Activated CD8-positive, alpha-beta T cell treated with anti-CD3 and anti-CD28 coated beads for 36 hours (primary cell): ENCODE results near the gene TAS1R2. TPM values are rescaled to one million over a fixed set of nuclear protein-coding genes. Genes with fewer than 3 reads are reported as not detected.

Experiments used
- ATAC-seq: fragments of 200-7000 bp; cut with Tn5 transposase; one replicate; pipeline ENCODE4 v1.10.0; 2021; ENCODE audit warnings: mild to moderate bottlenecking, moderate library complexity
- CTCF ChIA-PET: fragments of 350-600 bp; sonication (Branson Sonifier 250); formaldehyde crosslinking; loops from one replicate; lab custom pipeline; 2021; ENCODE audit warnings: antibody characterized with exemption; lab: Charles Lee
- POLR2A ChIA-PET: fragments of 350-600 bp; sonication (Branson Sonifier 250); formaldehyde crosslinking; loops from one replicate; lab custom pipeline; 2021; ENCODE audit warnings: antibody characterized with exemption; lab: Charles Lee
- DNase-seq: peaks from one replicate; pipeline ENCODE4 v3.0.0-alpha.2; 2020
- H3K27ac Mint-ChIP-seq: one replicate; pipeline ENCODE4 v1.8.0; 2021; ENCODE audit warnings: mild to moderate bottlenecking, mixed read lengths
- H3K27me3 Mint-ChIP-seq: one replicate; pipeline ENCODE4 v1.8.0; 2021; ENCODE audit warnings: mixed read lengths
- H3K36me3 Mint-ChIP-seq: one replicate; pipeline ENCODE4 v1.8.0; 2021; ENCODE audit warnings: low read depth, mixed read lengths
- H3K4me1 Mint-ChIP-seq: one replicate; pipeline ENCODE4 v1.8.0; 2021; ENCODE audit warnings: low read depth, mixed read lengths
- H3K4me3 Mint-ChIP-seq: one replicate; pipeline ENCODE4 v1.8.0; 2021; ENCODE audit warnings: mild to moderate bottlenecking, moderate library complexity, mixed read lengths
- H3K9me3 Mint-ChIP-seq: one replicate; pipeline ENCODE4 v1.8.0; 2021; ENCODE audit warnings: mixed read lengths
- CTCF ChIP-seq: fragments of 200-600 bp; IDR thresholded peaks from one replicate; pipeline ENCODE4 v1.8.0; 2022; ENCODE audit warnings: antibody characterized with exemption, mild to moderate bottlenecking
- intact Hi-C: fragments of 100-400 bp; cut with micrococcal nuclease; formaldehyde crosslinking; loops from one replicate; pipeline ENCODE4 v1.10.0; 2022
- total RNA-seq, 2 experiments: library from RNA; stranded (reverse); gene quantifications; one replicate each; pipeline ENCODE4 v1.2.3, GENCODE V29; 2021

TAS1R2 gene
- total RNA-seq, 2 experiments from 2014 or later, result not detected

- no peaks in the 10 kb centered on the region for H3K4me1 Mint-ChIP-seq
- DNase-seq (no peak), ATAC-seq (no peak)
- ChIA-PET CTCF (interaction anchor here (0.7 to 1.0 kb wide), 2 partner anchors 22 to 293 kb away, joined by 3 to 4 read pairs; no protein-coding TSS in a partner anchor), POLR2A (no interaction called here)
- H3K27me3 Mint-ChIP-seq, result no peaks in the 10 kb centered on the region
- H3K27ac Mint-ChIP-seq, result no peak overlapping the region
- no peak overlapping the region for H3K4me3 Mint-ChIP-seq
- no peaks in the 10 kb centered on the region for H3K9me3 Mint-ChIP-seq
- no peak for TF ChIP-seq CTCF
- intact Hi-C loops, result no loop called here
- H3K36me3 Mint-ChIP-seq, result no peaks in the 10 kb centered on the region
Measured at GRCh38 chr1:18891426-18891780, 31.9 kb upstream of the TAS1R2 start.

GRCh38 chr1:18890706-18891425 lies 31.4 kb upstream of the TAS1R2 start:
- H3K27ac Mint-ChIP-seq, result no peak overlapping the region
- no peaks in the 10 kb centered on the region for H3K4me1 Mint-ChIP-seq
- H3K27me3 Mint-ChIP-seq, result no peaks in the 10 kb centered on the region
- intact Hi-C loops, result no loop called here
- ChIA-PET POLR2A (no interaction called here), CTCF (interaction anchor here (0.7 to 1.0 kb wide), 2 partner anchors 22 to 293 kb away, joined by 3 to 4 read pairs; no protein-coding TSS in a partner anchor)
- DNase-seq (no peak), ATAC-seq (no peak)
- H3K36me3 Mint-ChIP-seq, result no peaks in the 10 kb centered on the region
- H3K4me3 Mint-ChIP-seq, result no peak overlapping the region
- TF ChIP-seq CTCF, result no peak
- H3K9me3 Mint-ChIP-seq, result no peaks in the 10 kb centered on the region

GRCh38 chr1:18886003-18886335 lies 26.5 kb upstream of the TAS1R2 start:
- intact Hi-C loops, result no loop called here
- Mint-ChIP-seq H3K4me3 (no peak overlapping the region), H3K36me3 (no peaks in the 10 kb centered on the region), H3K27ac (no peak overlapping the region), H3K4me1 (no peaks in the 10 kb centered on the region), H3K9me3 (no peaks in the 10 kb centered on the region), H3K27me3 (no peaks in the 10 kb centered on the region)
- ChIA-PET CTCF (interaction anchor here (0.6 to 4.6 kb wide), 4 partner anchors 12 to 483 kb away, joined by 3 to 35 read pairs (median 20); partner anchors contain the start of gene ALDH4A1), POLR2A (no interaction called here)
- DNase-seq (no peak), ATAC-seq (no peak)
- no peak for TF ChIP-seq CTCF

GRCh38 chr1:18885311-18886002 lies 26.0 kb upstream of the TAS1R2 start:
- DNase-seq (no peak), ATAC-seq (no peak)
- no peak overlapping the region for H3K4me3 Mint-ChIP-seq
- no peaks in the 10 kb centered on the region for H3K36me3 Mint-ChIP-seq
- ChIA-PET CTCF (interaction anchor here (1.0 to 4.6 kb wide), 10 partner anchors 8 to 353 kb away, joined by 4 to 35 read pairs (median 14); partner anchors contain the start of gene ALDH4A1), POLR2A (no interaction called here)
- no peak for TF ChIP-seq CTCF
- H3K27ac Mint-ChIP-seq, result no peak overlapping the region
- intact Hi-C loops, result no loop called here
- no peaks in the 10 kb centered on the region for H3K27me3 Mint-ChIP-seq
- no peaks in the 10 kb centered on the region for H3K4me1 Mint-ChIP-seq
- no peaks in the 10 kb centered on the region for H3K9me3 Mint-ChIP-seq

- Mint-ChIP-seq H3K27ac (no peak overlapping the region), H3K9me3 (no peaks in the 10 kb centered on the region), H3K4me1 (no peaks in the 10 kb centered on the region), H3K4me3 (no peak overlapping the region), H3K27me3 (no peaks in the 10 kb centered on the region), H3K36me3 (no peaks in the 10 kb centered on the region)
- TF ChIP-seq CTCF, result no peak
- POLR2A ChIA-PET, result interaction anchor here (1.1 kb wide), 1 partner anchor 22 kb away, joined by 3 read pairs; no protein-coding TSS in a partner anchor
- CTCF ChIA-PET, result interaction anchor here (0.6 to 4.6 kb wide), 34 partner anchors 8 to 354 kb away, joined by 3 to 35 read pairs (median 6); partner anchors contain the start of gene ALDH4A1
- no peak for ATAC-seq
- intact Hi-C loops, result no loop called here
- DNase-seq, result no peak
Measured at GRCh38 chr1:18884727-18885126, 25.3 kb upstream of the TAS1R2 start.
